HuH-7 (cell line): ENCODE results near the gene PGM3.

Source experiments
- DNase-seq: peaks from one replicate; pipeline ENCODE4 v3.0.0; 2011; ENCODE audit warnings: low spot score

The PGM3 gene

DNA sequence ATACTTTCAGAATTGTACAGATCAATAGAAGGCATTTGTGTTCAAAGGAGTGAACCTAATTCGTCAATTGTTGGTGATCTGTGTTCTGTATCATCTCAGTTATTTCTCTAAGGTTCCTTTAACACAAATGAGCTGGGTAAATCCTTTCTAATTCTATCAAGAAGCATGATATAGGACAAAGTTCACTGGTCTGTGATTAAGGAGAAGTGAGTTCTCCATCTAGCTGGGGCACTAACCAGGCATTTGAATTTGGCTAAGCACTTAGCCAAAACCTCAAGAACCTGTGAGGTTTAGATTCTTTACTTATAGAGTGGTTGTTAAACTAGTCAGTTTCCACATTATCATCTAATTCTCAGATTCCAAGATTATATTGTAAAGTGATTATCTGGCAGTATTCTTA lies 75.3 kb downstream of the PGM3 start:
- no peak for DNase-seq
